Measurements from ENCODE around the gene PHLPP1.
A peak's percentile ranks its signal among the peaks of the same experiment; 100 is the strongest.

PHLPP1 gene

DNA sequence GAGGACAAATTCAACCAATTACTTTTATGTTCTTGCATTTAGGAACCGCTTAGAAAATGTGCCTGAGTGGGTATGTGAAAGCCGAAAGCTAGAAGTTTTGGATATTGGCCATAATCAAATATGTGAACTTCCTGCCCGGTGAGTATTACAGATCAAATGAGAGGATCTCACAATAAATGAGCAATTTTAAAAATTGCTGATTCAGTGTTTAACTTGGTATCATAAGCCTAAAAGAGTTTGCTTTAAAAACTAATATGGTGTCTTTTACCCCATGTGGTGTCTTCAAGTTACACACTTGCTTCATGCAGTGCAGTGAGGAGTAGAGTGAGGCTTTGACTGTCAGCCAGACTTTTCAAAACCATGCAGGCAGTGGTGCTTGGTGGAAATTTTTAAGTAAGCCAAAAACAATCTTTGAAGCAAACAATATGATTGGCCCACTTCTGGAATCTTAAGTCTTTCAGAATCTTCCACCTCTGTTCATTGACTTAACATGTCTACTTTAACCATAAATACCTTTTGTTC is 199.6 kb downstream of the PHLPP1 start:
- TF ChIP-seq, protein P1, sequence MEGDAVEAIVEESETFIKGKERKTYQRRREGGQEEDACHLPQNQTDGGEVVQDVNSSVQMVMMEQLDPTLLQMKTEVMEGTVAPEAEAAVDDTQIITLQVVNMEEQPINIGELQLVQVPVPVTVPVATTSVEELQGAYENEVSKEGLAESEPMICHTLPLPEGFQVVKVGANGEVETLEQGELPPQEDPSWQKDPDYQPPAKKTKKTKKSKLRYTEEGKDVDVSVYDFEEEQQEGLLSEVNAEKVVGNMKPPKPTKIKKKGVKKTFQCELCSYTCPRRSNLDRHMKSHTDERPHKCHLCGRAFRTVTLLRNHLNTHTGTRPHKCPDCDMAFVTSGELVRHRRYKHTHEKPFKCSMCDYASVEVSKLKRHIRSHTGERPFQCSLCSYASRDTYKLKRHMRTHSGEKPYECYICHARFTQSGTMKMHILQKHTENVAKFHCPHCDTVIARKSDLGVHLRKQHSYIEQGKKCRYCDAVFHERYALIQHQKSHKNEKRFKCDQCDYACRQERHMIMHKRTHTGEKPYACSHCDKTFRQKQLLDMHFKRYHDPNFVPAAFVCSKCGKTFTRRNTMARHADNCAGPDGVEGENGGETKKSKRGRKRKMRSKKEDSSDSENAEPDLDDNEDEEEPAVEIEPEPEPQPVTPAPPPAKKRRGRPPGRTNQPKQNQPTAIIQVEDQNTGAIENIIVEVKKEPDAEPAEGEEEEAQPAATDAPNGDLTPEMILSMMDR (conservative IDR thresholded peaks at IDR 0.05; ENCODE audit: low read depth, low read length), result no peak
- H3K4me3 ChIP-seq (ENCODE audit: low read length), result no peak overlapping the region
- DNase-seq (ENCODE audit: low read depth), result no peak

DNA sequence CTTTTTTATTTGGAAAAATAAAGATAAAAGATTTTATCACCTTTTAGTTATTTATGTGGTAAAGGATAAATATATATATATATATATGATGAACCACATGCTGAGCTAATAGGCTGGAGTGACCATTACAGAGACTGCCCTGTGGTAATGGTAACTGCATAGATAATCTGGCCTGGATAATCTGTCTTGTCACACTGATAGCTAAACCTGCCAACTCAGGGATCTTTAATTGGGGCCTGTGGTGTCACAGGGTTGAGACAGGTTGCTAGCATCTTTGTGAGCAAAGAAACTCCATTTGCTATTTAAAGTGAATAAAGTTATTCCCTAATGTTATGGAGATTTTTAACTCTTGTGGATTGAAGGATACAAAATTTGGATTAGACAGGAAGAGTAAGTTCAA is 203.0 kb downstream of the PHLPP1 start:
- TF ChIP-seq, protein P1 (conservative IDR thresholded peaks at IDR 0.05; ENCODE audit: low read depth, low read length), result no peak
- DNase-seq (ENCODE audit: low read depth), result no peak

DNA sequence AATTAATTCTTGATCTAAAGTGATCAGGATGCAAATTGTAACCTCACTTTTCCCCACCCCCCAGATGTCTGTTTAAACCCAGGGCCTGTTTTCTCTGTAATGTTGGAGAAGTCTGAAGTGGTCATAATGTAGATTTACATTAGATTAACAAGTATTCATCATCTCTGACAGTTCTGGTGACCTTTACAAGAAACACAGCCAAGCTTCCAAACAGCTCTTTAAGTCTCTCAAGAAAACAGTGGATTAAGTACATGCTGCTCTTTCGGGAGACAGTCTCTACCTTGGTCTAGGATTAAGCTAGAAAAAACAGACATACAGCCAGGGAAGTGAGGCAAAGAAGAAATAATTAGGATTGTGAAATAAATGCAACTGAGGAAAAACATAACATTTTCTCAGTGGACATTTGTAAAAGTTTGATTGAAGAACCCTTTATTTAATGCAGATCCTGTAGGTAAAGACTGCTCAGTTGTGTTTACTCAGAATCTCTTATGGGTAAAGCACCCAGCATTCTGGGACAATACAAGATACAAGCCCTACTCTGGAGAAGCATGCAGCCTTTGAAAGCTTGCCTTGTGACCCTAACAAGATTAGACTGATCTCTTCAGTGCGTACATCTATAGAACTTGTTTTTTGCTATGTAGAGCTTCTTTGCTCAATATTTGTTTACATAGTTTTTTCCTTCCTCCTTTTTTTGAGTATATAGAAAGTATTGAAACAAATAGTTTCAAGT is 203.9 kb downstream of the PHLPP1 start:
- DNase-seq (ENCODE audit: low read depth), result peak; percentile 46
- TF ChIP-seq, protein P1 (conservative IDR thresholded peaks at IDR 0.05; ENCODE audit: low read depth, low read length), result no peak

More for the DNA sequence above, 203.0 kb downstream of the PHLPP1 start:
- no peak overlapping the region for H3K4me3 ChIP-seq (ENCODE audit: low read length)

GRCh38 chr18:62925031-62925688 is 209.8 kb downstream of the PHLPP1 start:
- H3K4me3 ChIP-seq (ENCODE audit: low read length), result no peak overlapping the region
- TF ChIP-seq, protein P1 (conservative IDR thresholded peaks at IDR 0.05; ENCODE audit: low read depth, low read length), result no peak
- peak; percentile 69 for DNase-seq (ENCODE audit: low read depth)

More for the DNA sequence above, 203.9 kb downstream of the PHLPP1 start:
- H3K4me3 ChIP-seq (ENCODE audit: low read length), result no peak overlapping the region

DNA sequence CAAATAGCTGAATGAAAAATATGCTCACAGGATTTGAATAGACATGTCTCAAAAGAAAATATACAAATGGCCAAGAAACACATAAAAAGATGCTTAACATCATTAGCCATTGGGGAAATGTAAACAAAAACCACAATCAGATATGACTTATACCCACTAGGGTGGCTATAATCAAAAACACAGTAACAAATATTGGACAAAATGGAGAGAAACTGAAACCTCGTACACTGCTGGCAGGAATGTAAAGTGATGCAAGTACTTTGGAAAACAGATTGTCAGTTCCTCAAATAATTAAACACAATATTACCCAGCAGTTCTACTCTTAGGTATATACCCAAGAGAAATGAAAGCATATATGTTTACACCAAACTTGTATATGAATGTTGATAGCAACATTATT is 213.0 kb downstream of the PHLPP1 start:
- TF ChIP-seq, protein P1 (conservative IDR thresholded peaks at IDR 0.05; ENCODE audit: low read depth, low read length), result no peak
- DNase-seq (ENCODE audit: low read depth), result no peak
- no peak overlapping the region for H3K4me3 ChIP-seq (ENCODE audit: low read length)

DNA sequence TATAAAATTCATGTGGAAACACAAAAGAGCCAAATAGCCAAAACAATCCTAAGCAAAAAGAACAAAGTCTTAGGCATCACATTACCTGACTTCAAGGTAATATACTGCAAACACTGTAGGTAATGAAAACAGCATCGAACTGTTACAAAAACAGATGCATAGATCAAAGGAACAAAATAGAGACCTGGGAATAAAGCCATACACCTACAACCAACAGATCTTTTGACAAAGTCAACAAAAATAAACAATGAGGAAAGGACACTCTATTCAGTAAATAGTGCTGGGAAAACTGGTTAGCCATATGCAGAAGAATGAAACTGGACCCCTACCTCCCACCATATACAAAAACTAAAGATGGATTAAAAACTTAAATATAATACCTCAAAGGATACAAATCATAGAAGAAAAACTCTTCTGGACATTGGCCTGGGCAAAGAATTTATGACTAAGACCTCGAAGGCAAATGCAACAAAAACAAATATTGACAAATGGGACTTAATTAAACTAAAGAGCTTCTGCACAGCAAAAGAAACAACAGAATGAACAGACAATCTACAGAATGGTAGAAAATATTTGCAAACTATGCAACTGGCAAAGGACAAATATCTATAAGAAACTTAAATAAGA is 218.0 kb downstream of the PHLPP1 start:
- TF ChIP-seq, protein P1 (conservative IDR thresholded peaks at IDR 0.05; ENCODE audit: low read depth, low read length), result no peak
- no peak overlapping the region for H3K4me3 ChIP-seq (ENCODE audit: low read length)
- no peak for DNase-seq (ENCODE audit: low read depth)

Data from retinal pigment epithelial cell (primary cell).